Measurements from ENCODE around the gene SNX18.

SNX18 gene

DNA sequence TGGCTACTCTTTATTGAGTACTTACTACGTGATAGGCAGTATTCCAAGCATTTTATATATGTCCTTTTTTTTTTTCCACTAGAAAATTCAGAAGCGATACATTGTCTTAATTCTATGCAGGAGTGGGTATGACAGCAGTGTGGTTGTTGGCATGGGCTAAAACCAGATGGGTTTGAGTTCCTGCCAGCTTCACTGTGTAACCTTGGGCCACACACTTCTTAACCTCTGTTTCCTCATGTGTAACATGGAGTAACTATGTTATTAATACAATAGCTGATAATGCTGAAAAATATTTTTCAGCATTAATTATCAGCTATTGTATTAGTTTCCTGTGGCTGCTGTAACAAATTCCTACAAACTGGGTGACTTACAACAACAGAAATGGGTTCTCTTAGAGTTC, 12.0 kb downstream of the SNX18 start:
- no peaks in the 10 kb centered on the region for H3K9me3 ChIP-seq (ENCODE audit: insufficient read depth, low read depth, low read length)
- H3F3A ChIP-seq (ENCODE audit: low read depth) = no peaks in the 10 kb centered on the region
- no peaks in the 10 kb centered on the region for H3K9me2 ChIP-seq (replicated peaks; ENCODE audit: low read depth, low read length)
- no peak overlapping the region for H3K4me3 ChIP-seq (ENCODE audit: low read length, poor library complexity, severe bottlenecking)
- no peak overlapping the region for H2AFZ ChIP-seq (ENCODE audit: low read length)
- no peak for TF ChIP-seq EZH2phosphoT487 (IDR thresholded peaks at IDR 0.05; ENCODE audit: borderline replicate concordance)
- TF ChIP-seq, protein P1, sequence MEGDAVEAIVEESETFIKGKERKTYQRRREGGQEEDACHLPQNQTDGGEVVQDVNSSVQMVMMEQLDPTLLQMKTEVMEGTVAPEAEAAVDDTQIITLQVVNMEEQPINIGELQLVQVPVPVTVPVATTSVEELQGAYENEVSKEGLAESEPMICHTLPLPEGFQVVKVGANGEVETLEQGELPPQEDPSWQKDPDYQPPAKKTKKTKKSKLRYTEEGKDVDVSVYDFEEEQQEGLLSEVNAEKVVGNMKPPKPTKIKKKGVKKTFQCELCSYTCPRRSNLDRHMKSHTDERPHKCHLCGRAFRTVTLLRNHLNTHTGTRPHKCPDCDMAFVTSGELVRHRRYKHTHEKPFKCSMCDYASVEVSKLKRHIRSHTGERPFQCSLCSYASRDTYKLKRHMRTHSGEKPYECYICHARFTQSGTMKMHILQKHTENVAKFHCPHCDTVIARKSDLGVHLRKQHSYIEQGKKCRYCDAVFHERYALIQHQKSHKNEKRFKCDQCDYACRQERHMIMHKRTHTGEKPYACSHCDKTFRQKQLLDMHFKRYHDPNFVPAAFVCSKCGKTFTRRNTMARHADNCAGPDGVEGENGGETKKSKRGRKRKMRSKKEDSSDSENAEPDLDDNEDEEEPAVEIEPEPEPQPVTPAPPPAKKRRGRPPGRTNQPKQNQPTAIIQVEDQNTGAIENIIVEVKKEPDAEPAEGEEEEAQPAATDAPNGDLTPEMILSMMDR (conservative IDR thresholded peaks at IDR 0.05; ENCODE audit: low read length) = no peak
- H3K36me3 ChIP-seq (ENCODE audit: insufficient read depth, low read length) = no peaks in the 10 kb centered on the region
- H4K20me1 ChIP-seq (ENCODE audit: insufficient read depth, low read length, poor library complexity, severe bottlenecking) = no peaks in the 10 kb centered on the region
- peaks cover 16% of the 10 kb centered on the region; the same call in 1 of the 2 replicates for H3K79me2 ChIP-seq (ENCODE audit: insufficient read depth, low read length)
- no peak overlapping the region for H3K4me2 ChIP-seq (ENCODE audit: low read depth, low read length, poor library complexity, severe bottlenecking)
- H3K9ac ChIP-seq (ENCODE audit: low read depth, low read length, poor library complexity, severe bottlenecking) = no peak overlapping the region
- H3K4me1 ChIP-seq (ENCODE audit: insufficient read depth, low read length, poor library complexity, severe bottlenecking) = peaks cover 36% of the 10 kb centered on the region
- H3K27me3 ChIP-seq (ENCODE audit: insufficient read depth, low read length, poor library complexity, severe bottlenecking) = no peaks in the 10 kb centered on the region

- Histone ChIP-seq H3K79me2 (ENCODE audit: insufficient read depth, low read length) (peaks cover 12% of the 10 kb centered on the region; the same call in 1 of the 2 replicates), H4K20me1 (ENCODE audit: insufficient read depth, low read length, poor library complexity, severe bottlenecking) (no peaks in the 10 kb centered on the region), H3K9ac (ENCODE audit: low read depth, low read length, poor library complexity, severe bottlenecking) (no peak overlapping the region)
Observed at GRCh38 chr5:54531546-54531945, 14.0 kb downstream of the SNX18 start.

GRCh38 chr5:54533541-54534190, 16.1 kb downstream of the SNX18 start:
- H3F3A ChIP-seq (ENCODE audit: low read depth) = no peaks in the 10 kb centered on the region
- H3K4me2 ChIP-seq (ENCODE audit: low read depth, low read length, poor library complexity, severe bottlenecking) = no peak overlapping the region
- H3K4me1 ChIP-seq (ENCODE audit: insufficient read depth, low read length, poor library complexity, severe bottlenecking) = peaks cover 26% of the 10 kb centered on the region
- H3K4me3 ChIP-seq (ENCODE audit: low read length, poor library complexity, severe bottlenecking) = no peak overlapping the region
- no peaks in the 10 kb centered on the region for H4K20me1 ChIP-seq (ENCODE audit: insufficient read depth, low read length, poor library complexity, severe bottlenecking)
- no peak for TF ChIP-seq EZH2phosphoT487 (IDR thresholded peaks at IDR 0.05; ENCODE audit: borderline replicate concordance)
- TF ChIP-seq, protein P1 (conservative IDR thresholded peaks at IDR 0.05; ENCODE audit: low read length) = no peak
- H3K36me3 ChIP-seq (ENCODE audit: insufficient read depth, low read length) = no peaks in the 10 kb centered on the region
- no peaks in the 10 kb centered on the region for H3K9me3 ChIP-seq (ENCODE audit: insufficient read depth, low read depth, low read length)
- H3K79me2 ChIP-seq (ENCODE audit: insufficient read depth, low read length) = peaks cover 12% of the 10 kb centered on the region; the same call in 1 of the 2 replicates
- no peak overlapping the region for H2AFZ ChIP-seq (ENCODE audit: low read length)
- no peak overlapping the region for H3K9ac ChIP-seq (ENCODE audit: low read depth, low read length, poor library complexity, severe bottlenecking)
- H3K9me2 ChIP-seq (replicated peaks; ENCODE audit: low read depth, low read length) = no peaks in the 10 kb centered on the region
- H3K27me3 ChIP-seq (ENCODE audit: insufficient read depth, low read length, poor library complexity, severe bottlenecking) = no peaks in the 10 kb centered on the region

More at GRCh38 chr5:54531546-54531945, 14.0 kb downstream of the SNX18 start:
- no peak for TF ChIP-seq EZH2phosphoT487 (IDR thresholded peaks at IDR 0.05; ENCODE audit: borderline replicate concordance)
- TF ChIP-seq, protein P1 (conservative IDR thresholded peaks at IDR 0.05; ENCODE audit: low read length) = no peak
- Histone ChIP-seq H3K27me3 (ENCODE audit: insufficient read depth, low read length, poor library complexity, severe bottlenecking) (no peaks in the 10 kb centered on the region), H3K4me2 (ENCODE audit: low read depth, low read length, poor library complexity, severe bottlenecking) (no peak overlapping the region), H3K9me3 (ENCODE audit: insufficient read depth, low read depth, low read length) (no peaks in the 10 kb centered on the region), H3K9me2 (replicated peaks; ENCODE audit: low read depth, low read length) (no peaks in the 10 kb centered on the region), H2AFZ (ENCODE audit: low read length) (no peak overlapping the region), H3F3A (ENCODE audit: low read depth) (no peaks in the 10 kb centered on the region), H3K4me3 (ENCODE audit: low read length, poor library complexity, severe bottlenecking) (no peak overlapping the region), H3K36me3 (ENCODE audit: insufficient read depth, low read length) (no peaks in the 10 kb centered on the region), H3K4me1 (ENCODE audit: insufficient read depth, low read length, poor library complexity, severe bottlenecking) (peaks cover 36% of the 10 kb centered on the region)

Measured in Loucy (cell line).